Measurements from ENCODE around the gene DCUN1D3. TPM values are rescaled to one million over a fixed set of nuclear protein-coding genes. Genes with fewer than 3 reads are reported as not detected.

The DCUN1D3 gene
- polyA plus RNA-seq, 1 donor (not counting 4 experiments of a cell fraction or from before 2014, with no cell fraction given): 9.4 TPM

DNA sequence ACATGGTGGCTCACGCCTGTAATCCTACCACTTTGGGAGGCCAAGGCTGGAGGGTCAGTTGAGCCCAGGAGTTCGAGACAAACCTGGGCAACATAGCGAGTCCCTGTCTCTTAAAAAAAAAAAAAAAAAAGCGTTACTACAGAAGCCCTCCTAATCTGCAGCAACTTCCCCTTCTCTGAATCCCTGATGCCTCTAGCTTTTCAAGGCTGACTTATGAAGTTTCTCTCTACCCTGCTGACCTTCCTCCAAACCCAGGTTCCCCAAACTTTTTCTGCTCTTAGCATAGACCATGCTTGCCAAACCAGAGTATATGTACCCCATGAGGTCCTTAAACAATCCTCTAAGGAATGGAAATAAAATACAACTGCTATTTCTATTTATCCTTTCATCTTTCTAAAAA lies 16.8 kb upstream of the DCUN1D3 start:
- FAIRE-seq (no peak), DNase-seq (ENCODE audit: low read depth, low spot score) (no peak)
- dilution Hi-C loops (cut with MboI; ENCODE audit: extremely low pct_ligation_motif_present, low sequenced_read_pairs): no loop called here
- Histone ChIP-seq H3K4me2 (ENCODE audit: control insufficient read depth, extremely low read depth, insufficient read depth, low read depth, low read length) (no peak overlapping the region), H4K20me1 (ENCODE audit: control insufficient read depth, extremely low read depth, insufficient read depth, low read length) (no peaks in the 10 kb centered on the region), H3K9me3 (ENCODE audit: control insufficient read depth, low read depth, low read length) (no peaks in the 10 kb centered on the region), H3K79me2 (ENCODE audit: control insufficient read depth, insufficient read depth, low read length) (no peaks in the 10 kb centered on the region), H3K4me1 (ENCODE audit: control insufficient read depth, extremely low read depth, insufficient read depth, low read length) (peaks cover 15% of the 10 kb centered on the region), H3K27me3 (ENCODE audit: control insufficient read depth, extremely low read depth, insufficient read depth, low read length) (no peaks in the 10 kb centered on the region), H2AFZ (ENCODE audit: control insufficient read depth, low read length) (no peak overlapping the region), H3K27ac (ENCODE audit: control insufficient read depth, insufficient read depth, low read length) (no peak overlapping the region), H3K9ac (ENCODE audit: control insufficient read depth, extremely low read depth, insufficient read depth, low read length) (no peak overlapping the region), H3K36me3 (ENCODE audit: control insufficient read depth in 2 of 2, extremely low read depth in 1 of 2, insufficient read depth in 2 of 2, low read length in 2 of 2) (peaks cover 0 to 1% of the 10 kb centered on the region in 2 experiments), H3K4me3 (ENCODE audit: control insufficient read depth in 2 of 3, extremely low read depth in 1 of 3, insufficient read depth in 2 of 3, low read depth in 1 of 3, low read length in 3 of 3) (no peak overlapping the region), H3K9me1 (ENCODE audit: control insufficient read depth, extremely low read depth, insufficient read depth, low read length) (no peaks in the 10 kb centered on the region)
- TF ChIP-seq, protein P1, sequence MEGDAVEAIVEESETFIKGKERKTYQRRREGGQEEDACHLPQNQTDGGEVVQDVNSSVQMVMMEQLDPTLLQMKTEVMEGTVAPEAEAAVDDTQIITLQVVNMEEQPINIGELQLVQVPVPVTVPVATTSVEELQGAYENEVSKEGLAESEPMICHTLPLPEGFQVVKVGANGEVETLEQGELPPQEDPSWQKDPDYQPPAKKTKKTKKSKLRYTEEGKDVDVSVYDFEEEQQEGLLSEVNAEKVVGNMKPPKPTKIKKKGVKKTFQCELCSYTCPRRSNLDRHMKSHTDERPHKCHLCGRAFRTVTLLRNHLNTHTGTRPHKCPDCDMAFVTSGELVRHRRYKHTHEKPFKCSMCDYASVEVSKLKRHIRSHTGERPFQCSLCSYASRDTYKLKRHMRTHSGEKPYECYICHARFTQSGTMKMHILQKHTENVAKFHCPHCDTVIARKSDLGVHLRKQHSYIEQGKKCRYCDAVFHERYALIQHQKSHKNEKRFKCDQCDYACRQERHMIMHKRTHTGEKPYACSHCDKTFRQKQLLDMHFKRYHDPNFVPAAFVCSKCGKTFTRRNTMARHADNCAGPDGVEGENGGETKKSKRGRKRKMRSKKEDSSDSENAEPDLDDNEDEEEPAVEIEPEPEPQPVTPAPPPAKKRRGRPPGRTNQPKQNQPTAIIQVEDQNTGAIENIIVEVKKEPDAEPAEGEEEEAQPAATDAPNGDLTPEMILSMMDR (optimal IDR thresholded peaks at IDR 0.05 in 1 of 3, IDR thresholded peaks at IDR 0.05 in 1 of 3, conservative IDR thresholded peaks at IDR 0.05 in 1 of 3; ENCODE audit: extremely low read depth in 1 of 3, insufficient read depth in 2 of 3, low read length in 3 of 3): no peak
- no peak for TF ChIP-seq EZH2 (IDR thresholded peaks at IDR 0.05; ENCODE audit: low read length)

DNA sequence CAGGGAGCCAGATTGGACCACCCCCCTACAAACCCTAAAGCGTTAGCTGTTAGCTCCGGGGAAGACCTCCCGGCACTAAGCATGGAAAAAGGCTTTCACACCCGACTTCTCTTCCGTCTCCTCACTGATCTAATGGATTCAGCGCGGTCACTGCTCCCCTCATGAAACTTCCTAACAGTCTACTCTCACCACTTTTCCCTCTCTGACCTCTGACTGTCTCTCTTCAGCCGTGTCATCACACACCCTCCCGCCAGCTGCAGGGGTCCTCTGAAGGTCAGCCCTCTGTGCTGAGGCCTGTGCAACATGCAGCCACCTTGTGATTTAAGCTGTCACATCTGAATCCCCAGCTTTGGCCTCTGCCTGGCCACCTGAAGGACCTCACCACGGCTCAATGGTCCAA lies 16.1 kb upstream of the DCUN1D3 start:
- Histone ChIP-seq H2AFZ (ENCODE audit: control insufficient read depth, low read length) (no peak overlapping the region), H3K4me2 (ENCODE audit: control insufficient read depth, extremely low read depth, insufficient read depth, low read depth, low read length) (no peak overlapping the region), H3K27me3 (ENCODE audit: control insufficient read depth, extremely low read depth, insufficient read depth, low read length) (no peaks in the 10 kb centered on the region), H4K20me1 (ENCODE audit: control insufficient read depth, extremely low read depth, insufficient read depth, low read length) (no peaks in the 10 kb centered on the region), H3K4me3 (ENCODE audit: control insufficient read depth in 2 of 3, extremely low read depth in 1 of 3, insufficient read depth in 2 of 3, low read depth in 1 of 3, low read length in 3 of 3) (no peak overlapping the region), H3K27ac (ENCODE audit: control insufficient read depth, insufficient read depth, low read length) (no peak overlapping the region), H3K9ac (ENCODE audit: control insufficient read depth, extremely low read depth, insufficient read depth, low read length) (no peak overlapping the region), H3K9me3 (ENCODE audit: control insufficient read depth, low read depth, low read length) (no peaks in the 10 kb centered on the region), H3K79me2 (ENCODE audit: control insufficient read depth, insufficient read depth, low read length) (no peaks in the 10 kb centered on the region), H3K36me3 (ENCODE audit: control insufficient read depth in 2 of 2, extremely low read depth in 1 of 2, insufficient read depth in 2 of 2, low read length in 2 of 2) (peaks cover 0 to 1% of the 10 kb centered on the region in 2 experiments), H3K4me1 (ENCODE audit: control insufficient read depth, extremely low read depth, insufficient read depth, low read length) (peaks cover 21% of the 10 kb centered on the region), H3K9me1 (ENCODE audit: control insufficient read depth, extremely low read depth, insufficient read depth, low read length) (no peaks in the 10 kb centered on the region)
- dilution Hi-C loops (cut with MboI; ENCODE audit: extremely low pct_ligation_motif_present, low sequenced_read_pairs): no loop called here
- TF ChIP-seq, protein P1 (optimal IDR thresholded peaks at IDR 0.05 in 1 of 3, IDR thresholded peaks at IDR 0.05 in 1 of 3, conservative IDR thresholded peaks at IDR 0.05 in 1 of 3; ENCODE audit: extremely low read depth in 1 of 3, insufficient read depth in 2 of 3, low read length in 3 of 3): no peak
- no peak for TF ChIP-seq EZH2 (IDR thresholded peaks at IDR 0.05; ENCODE audit: low read length)
- DNase-seq (ENCODE audit: low read depth, low spot score) (no peak), FAIRE-seq (no peak)

Data from keratinocyte (primary cell).